ENCODE measurements around the gene TXK.

The TXK gene

DNA sequence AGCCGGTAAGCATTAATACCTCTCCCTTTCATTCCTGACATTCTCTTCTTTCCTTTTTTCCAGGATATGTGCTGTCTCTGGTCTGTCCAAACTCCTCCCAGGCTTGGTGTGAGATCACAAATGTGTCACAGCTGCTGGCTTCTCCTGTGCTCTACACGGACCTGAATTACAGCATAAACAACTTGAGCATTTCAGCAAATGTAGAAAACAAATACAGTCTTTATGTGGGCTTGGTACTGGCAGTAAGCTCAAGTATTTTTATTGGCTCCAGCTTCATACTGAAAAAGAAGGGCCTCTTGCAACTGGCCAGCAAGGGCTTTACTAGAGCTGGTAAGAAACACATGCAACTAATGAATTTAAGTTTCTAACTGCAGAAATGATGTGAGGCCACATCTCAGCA, 109.0 kb downstream of the TXK start:
- TF ChIP-seq, protein P1, sequence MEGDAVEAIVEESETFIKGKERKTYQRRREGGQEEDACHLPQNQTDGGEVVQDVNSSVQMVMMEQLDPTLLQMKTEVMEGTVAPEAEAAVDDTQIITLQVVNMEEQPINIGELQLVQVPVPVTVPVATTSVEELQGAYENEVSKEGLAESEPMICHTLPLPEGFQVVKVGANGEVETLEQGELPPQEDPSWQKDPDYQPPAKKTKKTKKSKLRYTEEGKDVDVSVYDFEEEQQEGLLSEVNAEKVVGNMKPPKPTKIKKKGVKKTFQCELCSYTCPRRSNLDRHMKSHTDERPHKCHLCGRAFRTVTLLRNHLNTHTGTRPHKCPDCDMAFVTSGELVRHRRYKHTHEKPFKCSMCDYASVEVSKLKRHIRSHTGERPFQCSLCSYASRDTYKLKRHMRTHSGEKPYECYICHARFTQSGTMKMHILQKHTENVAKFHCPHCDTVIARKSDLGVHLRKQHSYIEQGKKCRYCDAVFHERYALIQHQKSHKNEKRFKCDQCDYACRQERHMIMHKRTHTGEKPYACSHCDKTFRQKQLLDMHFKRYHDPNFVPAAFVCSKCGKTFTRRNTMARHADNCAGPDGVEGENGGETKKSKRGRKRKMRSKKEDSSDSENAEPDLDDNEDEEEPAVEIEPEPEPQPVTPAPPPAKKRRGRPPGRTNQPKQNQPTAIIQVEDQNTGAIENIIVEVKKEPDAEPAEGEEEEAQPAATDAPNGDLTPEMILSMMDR (IDR thresholded peaks at IDR 0.05; ENCODE audit: low read length), result no peak
- no peak for TF ChIP-seq EZH2 (IDR thresholded peaks at IDR 0.05; ENCODE audit: borderline replicate concordance, low read length)
- no peaks in the 10 kb centered on the region for H3K9me3 ChIP-seq (ENCODE audit: low read length)
- H3K27ac ChIP-seq (ENCODE audit: low read depth, low read length, poor library complexity, severe bottlenecking), result no peak overlapping the region
- no peak overlapping the region for H3K9ac ChIP-seq (ENCODE audit: low read length)
- no peaks in the 10 kb centered on the region for H3K4me1 ChIP-seq (ENCODE audit: insufficient read depth, low read length, severe bottlenecking)
- no peaks in the 10 kb centered on the region for H4K20me1 ChIP-seq (ENCODE audit: insufficient read depth, low read length)
- H3K4me3 ChIP-seq (ENCODE audit: low read depth, low read length, poor library complexity, severe bottlenecking), result no peak overlapping the region
- no peaks in the 10 kb centered on the region for H3K27me3 ChIP-seq (ENCODE audit: insufficient read depth, low read length)
- H3K4me2 ChIP-seq (ENCODE audit: low read length), result no peak overlapping the region
- H3F3A ChIP-seq (ENCODE audit: insufficient read depth, low read length), result no peaks in the 10 kb centered on the region
- H3K36me3 ChIP-seq (ENCODE audit: insufficient read depth, low read length), result no peaks in the 10 kb centered on the region
- H3K79me2 ChIP-seq (ENCODE audit: insufficient read depth, low read length), result no peaks in the 10 kb centered on the region
- H2AFZ ChIP-seq (ENCODE audit: low read length), result no peak overlapping the region
- no peaks in the 10 kb centered on the region for H3K9me2 ChIP-seq (ENCODE audit: low read depth, low read length)

DNA sequence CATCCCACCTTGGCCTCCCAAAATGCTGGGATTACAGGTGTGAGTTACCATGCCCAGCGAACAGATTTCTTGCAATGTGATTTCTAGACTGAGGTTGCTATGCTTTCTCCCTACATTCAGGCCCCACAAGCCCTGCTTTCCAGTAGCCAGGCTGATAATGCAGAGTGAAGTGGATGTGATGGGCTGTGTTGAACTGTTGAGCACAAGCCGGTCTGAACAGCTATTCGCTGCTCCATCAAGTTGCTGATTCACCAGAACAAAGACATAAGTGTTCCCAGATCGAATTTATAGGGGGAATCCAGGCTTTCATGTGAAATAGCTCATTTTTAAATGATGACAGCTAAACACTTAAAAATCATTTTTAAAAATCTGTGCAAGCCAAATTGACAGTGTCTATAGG, 109.5 kb downstream of the TXK start:
- no peaks in the 10 kb centered on the region for H3K9me2 ChIP-seq (ENCODE audit: low read depth, low read length)
- no peak overlapping the region for H3K27ac ChIP-seq (ENCODE audit: low read depth, low read length, poor library complexity, severe bottlenecking)
- no peaks in the 10 kb centered on the region for H3F3A ChIP-seq (ENCODE audit: insufficient read depth, low read length)
- no peak overlapping the region for H3K9ac ChIP-seq (ENCODE audit: low read length)
- H3K79me2 ChIP-seq (ENCODE audit: insufficient read depth, low read length), result no peaks in the 10 kb centered on the region
- no peak overlapping the region for H3K4me2 ChIP-seq (ENCODE audit: low read length)
- H2AFZ ChIP-seq (ENCODE audit: low read length), result no peak overlapping the region
- no peaks in the 10 kb centered on the region for H3K36me3 ChIP-seq (ENCODE audit: insufficient read depth, low read length)
- H4K20me1 ChIP-seq (ENCODE audit: insufficient read depth, low read length), result no peaks in the 10 kb centered on the region
- H3K9me3 ChIP-seq (ENCODE audit: low read length), result no peaks in the 10 kb centered on the region
- no peaks in the 10 kb centered on the region for H3K27me3 ChIP-seq (ENCODE audit: insufficient read depth, low read length)
- H3K4me1 ChIP-seq (ENCODE audit: insufficient read depth, low read length, severe bottlenecking), result no peaks in the 10 kb centered on the region
- H3K4me3 ChIP-seq (ENCODE audit: low read depth, low read length, poor library complexity, severe bottlenecking), result no peak overlapping the region
- TF ChIP-seq, protein P1 (IDR thresholded peaks at IDR 0.05; ENCODE audit: low read length), result no peak
- TF ChIP-seq EZH2 (IDR thresholded peaks at IDR 0.05; ENCODE audit: borderline replicate concordance, low read length), result no peak

DNA sequence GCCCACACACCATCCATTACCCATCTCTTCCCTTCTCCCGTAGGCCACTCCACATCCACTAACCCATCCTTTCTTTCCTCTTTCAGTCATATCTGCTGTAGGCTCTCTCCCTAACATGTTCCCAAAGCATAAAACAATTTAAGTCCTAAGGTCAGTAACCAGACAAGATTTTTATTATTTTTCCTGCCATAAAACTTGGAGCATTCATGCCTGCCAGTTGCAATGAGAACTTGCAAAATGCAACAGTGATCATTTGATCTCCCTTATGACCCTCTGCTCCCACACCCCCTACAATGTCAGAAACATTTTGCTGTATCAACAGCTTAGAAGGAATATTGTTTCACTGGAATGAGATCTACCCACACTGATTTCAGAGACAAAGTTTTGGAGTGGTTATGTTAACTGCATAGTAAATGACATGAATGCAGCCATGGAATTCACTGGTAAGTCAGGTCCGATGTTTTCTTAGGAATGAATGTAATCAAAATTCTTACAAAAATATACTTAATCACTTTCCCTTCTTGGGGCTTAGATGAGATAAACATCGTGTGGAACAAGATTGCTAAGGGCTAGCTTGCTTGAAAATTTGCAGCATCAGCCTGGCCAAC, 111.8 kb downstream of the TXK start:
- H3K9me2 ChIP-seq (ENCODE audit: low read depth, low read length), result no peaks in the 10 kb centered on the region
- peaks cover 2% of the 10 kb centered on the region for H3K4me1 ChIP-seq (ENCODE audit: insufficient read depth, low read length, severe bottlenecking)
- no peak overlapping the region for H2AFZ ChIP-seq (ENCODE audit: low read length)

More for the DNA sequence above, 111.8 kb downstream of the TXK start:
- H3K27ac ChIP-seq (ENCODE audit: low read depth, low read length, poor library complexity, severe bottlenecking), result no peak overlapping the region
- H4K20me1 ChIP-seq (ENCODE audit: insufficient read depth, low read length), result no peaks in the 10 kb centered on the region
- H3K9me3 ChIP-seq (ENCODE audit: low read length), result no peaks in the 10 kb centered on the region
- no peak overlapping the region for H3K4me2 ChIP-seq (ENCODE audit: low read length)
- TF ChIP-seq, protein P1 (IDR thresholded peaks at IDR 0.05; ENCODE audit: low read length), result no peak
- no peak for TF ChIP-seq EZH2 (IDR thresholded peaks at IDR 0.05; ENCODE audit: borderline replicate concordance, low read length)
- H3K4me3 ChIP-seq (ENCODE audit: low read depth, low read length, poor library complexity, severe bottlenecking), result no peak overlapping the region
- H3K9ac ChIP-seq (ENCODE audit: low read length), result no peak overlapping the region
- H3F3A ChIP-seq (ENCODE audit: insufficient read depth, low read length), result no peaks in the 10 kb centered on the region
- H3K36me3 ChIP-seq (ENCODE audit: insufficient read depth, low read length), result no peaks in the 10 kb centered on the region
- H3K27me3 ChIP-seq (ENCODE audit: insufficient read depth, low read length), result no peaks in the 10 kb centered on the region
- H3K79me2 ChIP-seq (ENCODE audit: insufficient read depth, low read length), result no peaks in the 10 kb centered on the region
